GM12865 (cell line): ENCODE measurements around the gene CCM2.

ENCODE experiments used
- DNase-seq: peaks from one replicate; pipeline ENCODE4 v3.0.0; 2010; ENCODE audit warnings: low read depth
- H3K4me3 ChIP-seq: 2 replicates; pipeline ENCODE4 v1.5.1; 2011; ENCODE audit warnings: mild to moderate bottlenecking, low read depth, low read length, control low read depth
- TF ChIP-seq, protein P1 (sequence below): IDR thresholded peaks from 2 replicates; pipeline ENCODE4 v1.5.1; 2011; ENCODE audit warnings: low read length, control low read depth, low read depth, inconsistent platforms; ENCODE audit not compliant: insufficient read depth; ENCODE audit errors: missing control alignments

The CCM2 gene

DNA sequence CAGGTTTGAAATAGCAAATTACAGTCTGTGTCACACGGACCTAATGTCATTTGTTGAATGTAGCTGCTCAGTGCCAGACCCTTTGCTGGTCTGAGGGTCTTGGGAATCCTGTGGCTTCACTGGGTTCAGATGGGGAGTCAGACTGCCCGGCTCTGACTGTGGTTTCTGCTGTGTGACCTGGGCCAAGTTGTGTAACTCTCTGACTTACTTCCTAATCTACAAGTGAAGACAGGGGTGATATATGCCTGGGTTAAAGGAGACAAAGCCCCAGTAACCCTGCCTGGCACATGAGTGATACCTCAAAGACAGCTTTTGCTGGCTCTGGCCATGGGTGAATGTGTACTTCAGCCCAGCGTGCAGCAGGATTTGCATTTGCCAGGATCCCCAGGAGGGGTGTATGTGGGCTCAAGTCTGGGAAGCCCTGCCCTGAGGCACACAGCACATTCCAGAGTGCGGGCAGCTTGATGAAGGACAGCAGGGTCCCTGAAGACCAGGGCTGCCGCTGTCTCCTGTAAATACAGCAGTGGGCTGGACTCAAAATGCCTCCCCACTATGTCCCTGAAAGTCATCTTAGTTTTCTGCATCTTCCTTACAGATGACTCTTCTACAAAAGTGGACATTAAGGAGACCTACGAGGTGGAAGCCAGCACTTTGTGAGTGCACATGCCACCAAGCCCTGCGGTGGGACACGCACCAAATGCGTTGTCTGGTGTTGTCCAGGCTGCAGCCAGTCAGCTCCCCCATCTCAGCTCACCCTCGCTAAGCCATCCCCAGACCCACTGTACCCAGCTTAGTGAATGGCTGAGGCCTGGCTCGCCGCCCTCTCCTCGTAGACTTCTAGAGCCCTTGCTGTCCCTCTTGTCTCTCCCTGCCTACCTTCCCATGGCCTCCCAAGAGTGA is 72.4 kb downstream of the CCM2 start:
- DNase-seq = no peak
- no peak overlapping the region for H3K4me3 ChIP-seq
- TF ChIP-seq, protein P1, sequence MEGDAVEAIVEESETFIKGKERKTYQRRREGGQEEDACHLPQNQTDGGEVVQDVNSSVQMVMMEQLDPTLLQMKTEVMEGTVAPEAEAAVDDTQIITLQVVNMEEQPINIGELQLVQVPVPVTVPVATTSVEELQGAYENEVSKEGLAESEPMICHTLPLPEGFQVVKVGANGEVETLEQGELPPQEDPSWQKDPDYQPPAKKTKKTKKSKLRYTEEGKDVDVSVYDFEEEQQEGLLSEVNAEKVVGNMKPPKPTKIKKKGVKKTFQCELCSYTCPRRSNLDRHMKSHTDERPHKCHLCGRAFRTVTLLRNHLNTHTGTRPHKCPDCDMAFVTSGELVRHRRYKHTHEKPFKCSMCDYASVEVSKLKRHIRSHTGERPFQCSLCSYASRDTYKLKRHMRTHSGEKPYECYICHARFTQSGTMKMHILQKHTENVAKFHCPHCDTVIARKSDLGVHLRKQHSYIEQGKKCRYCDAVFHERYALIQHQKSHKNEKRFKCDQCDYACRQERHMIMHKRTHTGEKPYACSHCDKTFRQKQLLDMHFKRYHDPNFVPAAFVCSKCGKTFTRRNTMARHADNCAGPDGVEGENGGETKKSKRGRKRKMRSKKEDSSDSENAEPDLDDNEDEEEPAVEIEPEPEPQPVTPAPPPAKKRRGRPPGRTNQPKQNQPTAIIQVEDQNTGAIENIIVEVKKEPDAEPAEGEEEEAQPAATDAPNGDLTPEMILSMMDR = no peak

DNA sequence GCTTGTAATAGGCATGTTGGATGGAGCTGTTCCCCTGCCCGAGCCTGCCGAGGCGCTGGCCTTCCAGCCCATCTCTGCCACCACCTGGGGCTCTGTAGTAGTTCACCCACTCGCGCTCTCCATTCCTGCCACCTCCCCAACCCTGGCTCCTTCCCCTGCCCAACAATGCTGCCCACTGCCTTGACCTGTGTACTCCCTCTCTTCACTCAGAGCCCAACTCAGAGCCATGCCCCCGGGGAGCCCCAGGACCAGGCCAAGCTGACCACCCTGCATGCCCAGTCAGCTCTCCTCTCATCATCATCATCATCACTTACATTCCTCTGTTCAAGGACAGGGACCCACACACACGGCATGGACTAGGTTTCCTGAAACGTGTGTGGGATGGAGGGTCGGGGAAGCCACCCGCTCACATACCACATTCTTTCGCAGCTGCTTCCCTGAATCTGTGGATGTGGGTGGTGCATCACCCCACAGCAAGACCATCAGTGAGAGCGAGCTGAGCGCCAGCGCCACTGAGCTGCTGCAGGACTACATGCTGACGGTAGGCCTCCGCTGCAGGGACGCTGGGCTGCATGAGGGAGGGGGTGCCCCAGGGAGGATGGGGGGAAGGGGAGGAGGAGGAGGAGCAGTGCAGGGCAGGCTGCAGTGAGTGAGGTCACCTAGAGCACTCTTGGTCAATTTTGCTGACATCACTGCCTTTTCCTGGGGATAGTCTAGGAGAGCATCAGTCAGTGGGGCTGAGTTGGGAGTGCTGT is 73.2 kb downstream of the CCM2 start:
- TF ChIP-seq, protein P1 = no peak
- no peak for DNase-seq
- H3K4me3 ChIP-seq = no peak overlapping the region

DNA sequence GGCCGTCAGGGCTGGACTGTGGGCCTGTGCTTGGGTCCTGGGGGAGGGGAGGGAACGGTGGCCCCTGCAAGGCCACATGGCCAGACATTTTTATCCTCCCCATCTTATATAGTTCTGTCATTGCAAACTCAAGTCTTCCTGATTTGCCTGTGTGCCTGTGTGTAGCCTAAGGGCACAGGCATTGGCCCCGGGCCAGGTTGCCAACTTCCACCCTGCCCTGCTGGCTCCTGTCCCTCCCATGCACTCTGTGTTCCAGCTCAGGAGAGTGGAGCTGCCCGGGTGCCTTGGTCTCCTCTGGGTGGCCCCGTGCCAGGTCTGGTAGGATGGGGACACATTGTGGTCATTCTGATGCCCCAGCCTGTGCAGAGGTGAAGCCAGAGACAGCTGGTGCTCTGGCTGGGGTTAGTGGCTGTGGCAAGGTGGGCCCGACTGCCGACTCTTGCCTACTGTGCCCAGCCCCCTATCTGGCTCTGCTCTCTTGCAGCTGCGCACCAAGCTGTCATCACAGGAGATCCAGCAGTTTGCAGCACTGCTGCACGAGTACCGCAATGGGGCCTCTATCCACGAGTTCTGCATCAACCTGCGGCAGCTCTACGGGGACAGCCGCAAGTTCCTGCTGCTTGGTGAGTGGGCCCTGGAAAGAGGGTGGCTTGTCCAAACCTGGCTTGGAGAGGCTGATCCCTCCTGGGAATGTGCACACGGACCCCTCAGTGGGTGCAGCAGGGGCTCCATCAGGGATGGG is 74.0 kb downstream of the CCM2 start:
- TF ChIP-seq, protein P1 = no peak
- no peak overlapping the region for H3K4me3 ChIP-seq
- no peak for DNase-seq

DNA sequence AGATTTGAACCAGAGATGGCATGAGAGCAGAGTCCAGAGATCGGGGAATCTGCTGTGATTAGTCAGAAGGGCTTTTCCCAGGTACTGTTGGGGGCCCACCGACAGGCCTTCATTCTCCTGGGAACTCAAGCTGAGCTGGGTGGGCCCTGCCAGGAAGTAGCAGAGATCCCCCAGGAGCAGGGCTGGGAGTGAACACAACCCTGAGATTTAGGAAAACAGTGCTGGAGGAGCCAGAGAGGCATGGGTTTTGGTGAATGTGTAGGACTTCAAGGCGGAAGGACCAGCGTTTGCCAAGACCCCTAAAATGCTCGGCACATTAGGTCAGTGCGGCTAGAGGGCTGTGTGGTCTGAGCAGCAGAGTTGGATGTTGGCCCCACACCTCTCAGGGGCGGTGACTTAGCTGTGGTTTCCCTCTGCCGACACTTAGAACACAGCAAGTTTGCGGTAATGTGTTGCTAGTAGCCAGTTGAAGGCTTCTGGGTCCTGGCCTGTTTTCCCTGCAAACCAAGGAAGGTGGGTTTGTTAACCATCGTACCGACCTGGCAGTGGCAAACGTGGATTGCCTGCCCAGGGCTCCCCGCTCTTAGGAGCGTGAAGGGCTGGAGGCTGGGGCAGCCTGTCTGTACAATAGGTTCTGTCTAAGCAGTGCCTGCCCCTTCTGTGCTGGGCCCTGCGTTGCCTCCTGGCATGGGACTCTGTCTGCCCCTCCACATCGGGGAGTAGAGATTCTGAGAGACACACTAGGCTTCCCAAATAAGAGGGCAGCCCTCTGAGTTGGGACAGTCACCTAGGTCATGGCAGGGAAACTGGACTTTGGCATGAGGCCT is 74.7 kb downstream of the CCM2 start:
- TF ChIP-seq, protein P1 = no peak
- no peak overlapping the region for H3K4me3 ChIP-seq
- no peak for DNase-seq

DNA sequence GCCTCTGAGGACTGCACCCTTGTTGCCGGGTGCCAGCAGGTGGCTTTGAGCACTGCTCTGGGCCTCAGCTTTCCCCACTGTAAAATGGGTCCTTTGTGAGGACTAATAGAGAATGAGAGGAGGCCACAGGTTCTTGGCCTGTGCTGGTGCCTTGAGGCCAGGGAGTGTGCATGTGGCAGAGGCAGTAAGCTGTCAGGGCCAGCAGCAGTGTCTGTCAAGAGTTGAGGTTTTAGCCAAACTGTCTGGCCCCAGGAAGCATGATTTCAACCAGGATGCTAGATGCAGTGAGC is 75.3 kb downstream of the CCM2 start:
- no peak overlapping the region for H3K4me3 ChIP-seq
- TF ChIP-seq, protein P1 = no peak
- DNase-seq = no peak
